ENCODE results near the gene AK8. TPM values are rescaled to one million over a fixed set of nuclear protein-coding genes. Genes with fewer than 3 reads are reported as not detected.

AK8 gene
- total RNA-seq, 4 donors from 2014 or later: 0.27 to 1.3 TPM; not detected in 2

GRCh38 chr9:132794730-132795380, 83.2 kb downstream of the AK8 start:
- DNase-seq: peak; percentile 57
- intact Hi-C loops (cut with DNase I; ENCODE audit: low total_unique reads) (no loop called here), in situ Hi-C loops (cut with MboI; ENCODE audit: low pct_ligation_motif_present in 1 of 4, low pct_unique_long_range_greater_than_20kb in 1 of 4, low sequenced_read_pairs in 3 of 4) (loop anchor here in 1 of 4 donors (5.0 kb wide), 1 partner anchor 288 kb away; no protein-coding TSS in a partner anchor)
- no peaks in the 10 kb centered on the region for H3K9me3 ChIP-seq
- no peak overlapping the region for H3K4me3 ChIP-seq
- WGBS, 2 donors (ENCODE audit: low coverage in 1 of 2): 14% methylated on average over 13 of the region's 13 CpGs; no CpG with 5 or more reads in 1 of the 2 donors
- peaks cover 0 to 21% (median 11%) of the 10 kb centered on the region in 4 donors for H3K4me1 ChIP-seq
- TF ChIP-seq EP300 (IDR thresholded peaks at IDR 0.05; ENCODE audit: low read depth) (no peak), POLR2AphosphoS5 (IDR thresholded peaks at IDR 0.05) (no peak), CTCF (IDR thresholded peaks at IDR 0.05) (no peak), POLR2A (IDR thresholded peaks at IDR 0.05) (no peak)
- no peaks in the 10 kb centered on the region for H3K36me3 ChIP-seq
- no peak overlapping the region for H3K27ac ChIP-seq
- H3K27me3 ChIP-seq: peaks cover 5% of the 10 kb centered on the region

GRCh38 chr9:132793606-132794580, 84.2 kb downstream of the AK8 start:
- DNase-seq: no peak
- WGBS, 2 donors (ENCODE audit: low coverage in 1 of 2): 46 to 50% methylated on average over 4 to 16 of the region's 16 CpGs
- TF ChIP-seq CTCF (IDR thresholded peaks at IDR 0.05) (no peak), POLR2AphosphoS5 (IDR thresholded peaks at IDR 0.05) (no peak), EP300 (IDR thresholded peaks at IDR 0.05; ENCODE audit: low read depth) (no peak), POLR2A (IDR thresholded peaks at IDR 0.05) (no peak)
- Histone ChIP-seq H3K4me3 (no peak overlapping the region), H3K4me1 (peaks cover 0 to 14% (median 4%) of the 10 kb centered on the region in 4 donors), H3K27me3 (peaks cover 5% of the 10 kb centered on the region), H3K9me3 (no peaks in the 10 kb centered on the region), H3K27ac (no peak overlapping the region), H3K36me3 (no peaks in the 10 kb centered on the region)
- intact Hi-C loops (cut with DNase I; ENCODE audit: low total_unique reads) (no loop called here), in situ Hi-C loops (cut with MboI; ENCODE audit: low pct_ligation_motif_present in 1 of 4, low pct_unique_long_range_greater_than_20kb in 1 of 4, low sequenced_read_pairs in 3 of 4) (no loop called here)

GRCh38 chr9:132792547-132792946, 85.5 kb downstream of the AK8 start:
- TF ChIP-seq POLR2AphosphoS5 (IDR thresholded peaks at IDR 0.05): no peak
- TF ChIP-seq CTCF (IDR thresholded peaks at IDR 0.05): no peak
- peaks cover 5% of the 10 kb centered on the region for H3K27me3 ChIP-seq
- H3K36me3 ChIP-seq: no peaks in the 10 kb centered on the region
- no peak for DNase-seq
- intact Hi-C loops (cut with DNase I; ENCODE audit: low total_unique reads) (no loop called here), in situ Hi-C loops (cut with MboI; ENCODE audit: low pct_ligation_motif_present in 1 of 4, low pct_unique_long_range_greater_than_20kb in 1 of 4, low sequenced_read_pairs in 3 of 4) (no loop called here)
- peaks cover 0 to 7% of the 10 kb centered on the region in 2 donors for H3K9me3 ChIP-seq
- H3K27ac ChIP-seq: no peak overlapping the region
- H3K4me1 ChIP-seq: peaks cover 0 to 12% (median 3%) of the 10 kb centered on the region in 4 donors
- no peak overlapping the region for H3K4me3 ChIP-seq
- 96% methylated on average over 9 of the region's 9 CpGs; no CpG with 5 or more reads in 1 of the 2 donors for WGBS, 2 donors (ENCODE audit: low coverage in 1 of 2)

GRCh38 chr9:132791699-132792240, 86.3 kb downstream of the AK8 start:
- Histone ChIP-seq H3K9me3 (peaks cover 0 to 7% of the 10 kb centered on the region in 2 donors), H3K27ac (no peak overlapping the region), H3K36me3 (no peaks in the 10 kb centered on the region), H3K4me1 (peaks cover 0 to 12% (median 3%) of the 10 kb centered on the region in 4 donors), H3K4me3 (no peak overlapping the region), H3K27me3 (peaks cover 5% of the 10 kb centered on the region)
- TF ChIP-seq POLR2A (IDR thresholded peaks at IDR 0.05) (no peak), CTCF (IDR thresholded peaks at IDR 0.05) (no peak), EP300 (IDR thresholded peaks at IDR 0.05; ENCODE audit: low read depth) (no peak), POLR2AphosphoS5 (IDR thresholded peaks at IDR 0.05) (no peak)
- no peak for DNase-seq
- intact Hi-C loops (cut with DNase I; ENCODE audit: low total_unique reads) (no loop called here), in situ Hi-C loops (cut with MboI; ENCODE audit: low pct_ligation_motif_present in 1 of 4, low pct_unique_long_range_greater_than_20kb in 1 of 4, low sequenced_read_pairs in 3 of 4) (no loop called here)
- WGBS, 2 donors (ENCODE audit: low coverage in 1 of 2): 89 to 90% methylated on average over 2 to 5 of the region's 5 CpGs

Measured in transverse colon (tissue), 4 donors.